ENCODE data around the gene ADAM30. TPM values are rescaled to one million over a fixed set of nuclear protein-coding genes. Genes with fewer than 3 reads are reported as not detected.
A peak's percentile ranks its signal among the peaks of the same experiment; 100 is the strongest.

ADAM30 gene
- total RNA-seq, 5 donors from 2014 or later (not counting 1 experiment from before 2014, with no cell fraction given), result not detected

- 100% methylated on average over 3 of the region's 7 CpGs for WGBS (ENCODE audit: insufficient coverage)
- Histone ChIP-seq H3K4me3 (ENCODE audit: control insufficient read depth in 1 of 2, extremely low read depth in 1 of 2, low read length in 1 of 2) (no peak overlapping the region), H3K4me1 (ENCODE audit: control insufficient read depth in 1 of 2, extremely low read depth in 1 of 2, insufficient read depth in 2 of 2, low read length in 2 of 2) (no peaks in the 10 kb centered on the region), H3K27ac (ENCODE audit: low read length) (no peak overlapping the region), H3K9me3 (no peaks in the 10 kb centered on the region), H3K27me3 (replicated peaks in 1 of 2; ENCODE audit: control insufficient read depth in 2 of 2, extremely low read depth in 1 of 2, insufficient read depth in 2 of 2, low read length in 1 of 2) (no peaks in the 10 kb centered on the region), H3K36me3 (ENCODE audit: control insufficient read depth in 2 of 2, extremely low read depth in 1 of 2, insufficient read depth in 1 of 2, low read length in 1 of 2) (peaks cover 24 to 94% of the 10 kb centered on the region in 2 donors)
- ChIA-PET POLR2A (no interaction called here), CTCF (no interaction called here)
- H3K27ac Mint-ChIP-seq, result no peak overlapping the region
- no peak for DNase-seq
- no peaks in the 10 kb centered on the region for H3K4me1 Mint-ChIP-seq
- peaks cover 81% of the 10 kb centered on the region for H3K36me3 Mint-ChIP-seq
- no peak for ATAC-seq (replicated peaks in 1 of 4)
- H3K4me3 Mint-ChIP-seq, result no peak overlapping the region
- no peaks in the 10 kb centered on the region for H3K9me3 Mint-ChIP-seq
- H3K27me3 Mint-ChIP-seq, result no peaks in the 10 kb centered on the region
These were observed 22.9 kb upstream of the ADAM30 start for GRCh38 chr1:119919241-119919640.

- ChIA-PET POLR2A (no interaction called here), CTCF (no interaction called here)
- Histone ChIP-seq H3K9me3 (no peaks in the 10 kb centered on the region), H3K27ac (ENCODE audit: low read length) (no peak overlapping the region), H3K4me3 (ENCODE audit: control insufficient read depth in 1 of 2, extremely low read depth in 1 of 2, low read length in 1 of 2) (no peak overlapping the region), H3K4me1 (ENCODE audit: control insufficient read depth in 1 of 2, extremely low read depth in 1 of 2, insufficient read depth in 2 of 2, low read length in 2 of 2) (no peaks in the 10 kb centered on the region), H3K36me3 (ENCODE audit: control insufficient read depth in 2 of 2, extremely low read depth in 1 of 2, insufficient read depth in 1 of 2, low read length in 1 of 2) (peaks cover 24 to 90% of the 10 kb centered on the region in 2 donors), H3K27me3 (replicated peaks in 1 of 2; ENCODE audit: control insufficient read depth in 2 of 2, extremely low read depth in 1 of 2, insufficient read depth in 2 of 2, low read length in 1 of 2) (no peaks in the 10 kb centered on the region)
- Mint-ChIP-seq H3K4me3 (no peak overlapping the region), H3K9me3 (no peaks in the 10 kb centered on the region), H3K36me3 (peaks cover 79% of the 10 kb centered on the region), H3K4me1 (no peaks in the 10 kb centered on the region), H3K27ac (peak overlapping the region in 1 of 2 donors; percentile 34), H3K27me3 (no peaks in the 10 kb centered on the region)
- ATAC-seq (replicated peaks in 1 of 4) (no peak), DNase-seq (no peak)
- WGBS (ENCODE audit: insufficient coverage), result 100% methylated on average over 3 of the region's 7 CpGs
These were observed 22.0 kb upstream of the ADAM30 start for GRCh38 chr1:119918301-119918700.

DNA sequence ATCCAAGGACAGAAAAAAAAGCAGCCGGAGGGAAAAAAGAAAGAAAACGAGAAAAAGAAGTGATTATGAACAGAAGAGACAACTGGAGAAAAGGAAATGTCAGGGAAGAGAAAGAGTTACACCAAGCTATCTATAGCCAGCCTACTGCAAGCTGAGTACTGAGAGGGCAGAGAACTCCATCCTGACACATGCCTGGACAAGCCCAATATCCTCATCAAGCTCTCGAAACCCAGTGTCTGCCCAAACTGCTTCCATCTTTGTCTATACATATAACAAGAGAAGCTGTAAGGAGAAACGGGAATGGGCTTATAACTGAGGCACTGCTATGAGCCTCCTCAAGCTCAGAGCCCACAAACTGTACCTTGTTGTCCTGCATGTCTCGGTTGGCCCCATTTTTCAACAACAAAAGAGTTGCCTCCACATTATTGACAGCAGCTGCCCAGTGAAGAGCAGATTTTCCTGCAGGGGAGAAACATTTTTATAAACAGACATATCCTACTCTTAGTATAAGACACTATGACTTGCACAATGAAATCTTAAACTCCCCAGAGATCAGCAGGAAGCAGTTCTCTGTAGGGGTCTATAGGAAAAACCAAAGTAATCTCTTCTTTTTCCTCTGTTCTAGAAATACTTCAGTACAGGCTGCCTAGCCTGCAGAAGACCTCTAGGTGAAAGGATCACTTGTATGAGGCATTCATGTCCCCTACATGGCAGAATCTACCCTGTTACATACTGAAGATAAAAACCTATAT is 21.2 kb upstream of the ADAM30 start:
- Mint-ChIP-seq H3K27ac (peak overlapping the region; percentile 18 to 32), H3K4me3 (no peak overlapping the region), H3K36me3 (peaks cover 81% of the 10 kb centered on the region)

DNA sequence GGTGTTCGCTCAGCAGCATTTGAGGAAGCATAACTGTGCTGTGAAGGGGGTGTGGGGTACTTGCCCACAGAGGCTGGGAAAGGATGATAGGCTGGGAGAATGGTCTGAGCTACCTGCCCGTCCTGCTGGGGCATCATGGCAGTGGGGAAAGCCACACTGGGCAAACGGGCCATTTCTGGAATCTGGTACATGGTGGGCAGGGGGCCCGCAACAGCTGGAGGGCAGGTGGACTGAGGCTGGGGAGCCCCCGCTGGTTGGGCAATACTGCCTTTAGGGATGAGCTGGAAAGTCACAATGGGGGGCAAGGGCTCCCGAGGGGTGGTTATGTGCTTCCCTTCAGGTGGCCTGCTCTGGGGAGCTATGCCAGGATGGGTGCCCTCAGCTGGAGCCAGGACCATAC is 19.2 kb upstream of the ADAM30 start:
- H3K4me1 Mint-ChIP-seq, result no peaks in the 10 kb centered on the region
- WGBS (ENCODE audit: insufficient coverage), result 100% methylated on average over 5 of the region's 6 CpGs
- POLR2A ChIA-PET, result no interaction called here

More for the DNA sequence above, 21.2 kb upstream of the ADAM30 start:
- Histone ChIP-seq H3K4me1 (ENCODE audit: control insufficient read depth in 1 of 2, extremely low read depth in 1 of 2, insufficient read depth in 2 of 2, low read length in 2 of 2) (no peaks in the 10 kb centered on the region), H3K36me3 (ENCODE audit: control insufficient read depth in 2 of 2, extremely low read depth in 1 of 2, insufficient read depth in 1 of 2, low read length in 1 of 2) (peaks cover 19 to 84% of the 10 kb centered on the region in 2 donors), H3K9me3 (no peaks in the 10 kb centered on the region), H3K27ac (ENCODE audit: low read length) (no peak overlapping the region), H3K4me3 (ENCODE audit: control insufficient read depth in 1 of 2, extremely low read depth in 1 of 2, low read length in 1 of 2) (no peak overlapping the region), H3K27me3 (replicated peaks in 1 of 2; ENCODE audit: control insufficient read depth in 2 of 2, extremely low read depth in 1 of 2, insufficient read depth in 2 of 2, low read length in 1 of 2) (no peaks in the 10 kb centered on the region)
- Mint-ChIP-seq H3K27me3 (no peaks in the 10 kb centered on the region), H3K9me3 (no peaks in the 10 kb centered on the region), H3K4me1 (no peaks in the 10 kb centered on the region)
- CTCF ChIA-PET, result no interaction called here
- WGBS (ENCODE audit: insufficient coverage), result 93% methylated on average over 2 of the region's 5 CpGs
- ATAC-seq (replicated peaks in 1 of 4) (no peak), DNase-seq (no peak)
- POLR2A ChIA-PET, result no interaction called here

GRCh38 chr1:119914071-119914470 is 17.8 kb upstream of the ADAM30 start:
- H3K9me3 ChIP-seq, result no peaks in the 10 kb centered on the region
- WGBS (ENCODE audit: insufficient coverage), result no CpG with 5 or more reads among the region's 1 CpG
- no peak overlapping the region for H3K27ac Mint-ChIP-seq
- ATAC-seq (replicated peaks in 1 of 4) (no peak), DNase-seq (no peak)
- no peak overlapping the region for H3K4me3 Mint-ChIP-seq
- H3K36me3 Mint-ChIP-seq, result peaks cover 62% of the 10 kb centered on the region
- H3K27ac ChIP-seq (ENCODE audit: low read length), result no peak overlapping the region
- ChIA-PET POLR2A (no interaction called here), CTCF (no interaction called here)
- no peaks in the 10 kb centered on the region for H3K27me3 ChIP-seq (replicated peaks in 1 of 2; ENCODE audit: control insufficient read depth in 2 of 2, extremely low read depth in 1 of 2, insufficient read depth in 2 of 2, low read length in 1 of 2)
- peaks cover 9 to 52% of the 10 kb centered on the region in 2 donors for H3K36me3 ChIP-seq (ENCODE audit: control insufficient read depth in 2 of 2, extremely low read depth in 1 of 2, insufficient read depth in 1 of 2, low read length in 1 of 2)
- no peaks in the 10 kb centered on the region for H3K27me3 Mint-ChIP-seq
- no peaks in the 10 kb centered on the region for H3K4me1 ChIP-seq (ENCODE audit: control insufficient read depth in 1 of 2, extremely low read depth in 1 of 2, insufficient read depth in 2 of 2, low read length in 2 of 2)
- no peaks in the 10 kb centered on the region for H3K4me1 Mint-ChIP-seq
- no peak overlapping the region for H3K4me3 ChIP-seq (ENCODE audit: control insufficient read depth in 1 of 2, extremely low read depth in 1 of 2, low read length in 1 of 2)
- no peaks in the 10 kb centered on the region for H3K9me3 Mint-ChIP-seq

More for the DNA sequence above, 19.2 kb upstream of the ADAM30 start:
- Mint-ChIP-seq H3K4me3 (no peak overlapping the region), H3K36me3 (peaks cover 67% of the 10 kb centered on the region), H3K9me3 (no peaks in the 10 kb centered on the region), H3K27me3 (no peaks in the 10 kb centered on the region), H3K27ac (no peak overlapping the region)
- DNase-seq (no peak), ATAC-seq (replicated peaks in 1 of 4) (no peak)
- no peaks in the 10 kb centered on the region for H3K4me1 ChIP-seq (ENCODE audit: control insufficient read depth in 1 of 2, extremely low read depth in 1 of 2, insufficient read depth in 2 of 2, low read length in 2 of 2)
- peaks cover 14 to 64% of the 10 kb centered on the region in 2 donors for H3K36me3 ChIP-seq (ENCODE audit: control insufficient read depth in 2 of 2, extremely low read depth in 1 of 2, insufficient read depth in 1 of 2, low read length in 1 of 2)
- CTCF ChIA-PET, result no interaction called here
- H3K27ac ChIP-seq (ENCODE audit: low read length), result no peak overlapping the region
- no peak overlapping the region for H3K4me3 ChIP-seq (ENCODE audit: control insufficient read depth in 1 of 2, extremely low read depth in 1 of 2, low read length in 1 of 2)
- H3K27me3 ChIP-seq (replicated peaks in 1 of 2; ENCODE audit: control insufficient read depth in 2 of 2, extremely low read depth in 1 of 2, insufficient read depth in 2 of 2, low read length in 1 of 2), result no peaks in the 10 kb centered on the region
- H3K9me3 ChIP-seq, result no peaks in the 10 kb centered on the region

DNA sequence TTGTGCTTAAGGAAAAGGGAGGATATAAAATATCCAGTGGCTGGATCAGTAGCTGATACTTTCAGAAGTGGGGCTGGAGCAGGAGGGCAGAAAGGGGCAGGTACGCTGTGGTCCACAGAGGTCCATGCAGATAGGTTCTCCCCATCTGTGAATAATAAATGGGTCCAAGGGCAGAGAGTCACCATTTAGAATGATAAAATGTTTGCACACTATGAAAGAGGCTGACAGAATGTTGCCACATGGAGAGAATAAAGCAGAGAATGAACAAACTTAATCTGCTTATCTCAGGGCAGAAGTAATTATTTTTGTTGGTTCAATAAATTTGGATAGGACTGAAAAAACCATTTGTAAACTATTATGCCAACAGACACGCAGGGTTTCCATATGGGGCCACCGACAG is 16.6 kb upstream of the ADAM30 start:
- DNase-seq, result no peak
- Histone ChIP-seq H3K27ac (ENCODE audit: low read length) (no peak overlapping the region), H3K4me1 (ENCODE audit: control insufficient read depth in 1 of 2, extremely low read depth in 1 of 2, insufficient read depth in 2 of 2, low read length in 2 of 2) (no peaks in the 10 kb centered on the region), H3K27me3 (replicated peaks in 1 of 2; ENCODE audit: control insufficient read depth in 2 of 2, extremely low read depth in 1 of 2, insufficient read depth in 2 of 2, low read length in 1 of 2) (no peaks in the 10 kb centered on the region), H3K4me3 (ENCODE audit: control insufficient read depth in 1 of 2, extremely low read depth in 1 of 2, low read length in 1 of 2) (no peak overlapping the region), H3K9me3 (no peaks in the 10 kb centered on the region), H3K36me3 (ENCODE audit: control insufficient read depth in 2 of 2, extremely low read depth in 1 of 2, insufficient read depth in 1 of 2, low read length in 1 of 2) (peaks cover 9 to 41% of the 10 kb centered on the region in 2 donors)
- Mint-ChIP-seq H3K9me3 (no peaks in the 10 kb centered on the region), H3K27ac (no peak overlapping the region), H3K4me1 (no peaks in the 10 kb centered on the region), H3K36me3 (peaks cover 53% of the 10 kb centered on the region), H3K27me3 (no peaks in the 10 kb centered on the region), H3K4me3 (no peak overlapping the region)
- POLR2A ChIA-PET, result no interaction called here
- CTCF ChIA-PET, result no interaction called here
- WGBS (ENCODE audit: insufficient coverage), result 100% methylated on average over 3 of the region's 3 CpGs
- ATAC-seq (replicated peaks in 1 of 4), result no peak

GRCh38 chr1:119911775-119912174 is 15.5 kb upstream of the ADAM30 start:
- whole genome bisulfite sequencing (ENCODE audit: insufficient coverage), result no CpG with 5 or more reads among the region's 2 CpGs
- Histone ChIP-seq H3K27me3 (replicated peaks in 1 of 2; ENCODE audit: control insufficient read depth in 2 of 2, extremely low read depth in 1 of 2, insufficient read depth in 2 of 2, low read length in 1 of 2) (no peaks in the 10 kb centered on the region), H3K4me1 (ENCODE audit: control insufficient read depth in 1 of 2, extremely low read depth in 1 of 2, insufficient read depth in 2 of 2, low read length in 2 of 2) (no peaks in the 10 kb centered on the region), H3K9me3 (no peaks in the 10 kb centered on the region), H3K27ac (ENCODE audit: low read length) (no peak overlapping the region), H3K36me3 (ENCODE audit: control insufficient read depth in 2 of 2, extremely low read depth in 1 of 2, insufficient read depth in 1 of 2, low read length in 1 of 2) (peaks cover 9 to 30% of the 10 kb centered on the region in 2 donors), H3K4me3 (ENCODE audit: control insufficient read depth in 1 of 2, extremely low read depth in 1 of 2, low read length in 1 of 2) (no peak overlapping the region)
- POLR2A ChIA-PET, result no interaction called here
- no peaks in the 10 kb centered on the region for H3K27me3 Mint-ChIP-seq
- H3K27ac Mint-ChIP-seq, result no peak overlapping the region
- H3K4me3 Mint-ChIP-seq, result no peak overlapping the region
- H3K9me3 Mint-ChIP-seq, result no peaks in the 10 kb centered on the region
- H3K36me3 Mint-ChIP-seq, result peaks cover 44% of the 10 kb centered on the region
- CTCF ChIA-PET, result no interaction called here
- ATAC-seq (replicated peaks in 1 of 4) (no peak), DNase-seq (no peak)
- no peaks in the 10 kb centered on the region for H3K4me1 Mint-ChIP-seq
